Thoracic aorta (tissue), 2 donors: ENCODE results near the gene UBE2D2. TPM values are rescaled to one million over a fixed set of nuclear protein-coding genes. Genes with fewer than 3 reads are reported as not detected.

Experiments used
- ATAC-seq: fragments of 150-250 bp; one replicate; pipeline ENCODE4 v1.8.0; 2017; ENCODE audit warnings: low read depth; ENCODE audit not compliant: insufficient number of reproducible peaks, low FRiP score
- DNase-seq: peaks from one replicate; pipeline ENCODE4 v3.0.0-alpha.2; 2020; ENCODE audit warnings: low spot score
- H3K27ac ChIP-seq, 2 donors: fragments of 200-600 bp; sonication (generic); 1 replicate in 1 of 2; 2 replicates in 1 of 2; pipeline ENCODE4 v1.5.1; 2016; ENCODE audit warnings: mild to moderate bottlenecking in 2 of 2, moderate library complexity in 2 of 2
- H3K27me3 ChIP-seq: fragments of 200-600 bp; sonication (generic); replicated peaks from 2 replicates; pipeline ENCODE4 v1.6.0; 2016; ENCODE audit warnings: mild to moderate bottlenecking; ENCODE audit not compliant: insufficient read depth
- H3K36me3 ChIP-seq: fragments of 200-600 bp; sonication (generic); one replicate; pipeline ENCODE4 v1.5.1; 2016
- H3K4me1 ChIP-seq, 2 donors: fragments of 200-600 bp; sonication (generic); 1 replicate in 1 of 2; 2 replicates in 1 of 2; pipeline versions ENCODE4 v1.5.1 to v1.6.0; 2016; ENCODE audit warnings: low read depth in 2 of 2, mild to moderate bottlenecking in 1 of 2; ENCODE audit not compliant: control insufficient read depth in 1 of 2
- H3K4me3 ChIP-seq: fragments of 200-600 bp; sonication (generic); 2 replicates; pipeline ENCODE4 v1.5.1; 2016; ENCODE audit warnings: mild to moderate bottlenecking
- H3K9me3 ChIP-seq: fragments of 200-600 bp; sonication (generic); 2 replicates; pipeline ENCODE4 v1.5.1; 2016
- CTCF ChIP-seq: fragments of 200-600 bp; sonication (generic); IDR thresholded peaks from one replicate; pipeline ENCODE4 v1.5.1; 2019; ENCODE audit warnings: antibody characterized with exemption
- total RNA-seq, 2 donors: library from RNA; depleted of rRNA; stranded (reverse); fragments of >200 nt; gene quantifications; one replicate each; pipeline versions ENCODE4 v1.1.0 to v1.2.3, GENCODE V29; 2016

UBE2D2 gene
- total RNA-seq, 2 donors from 2014 or later: 51.9 to 66.7 TPM

GRCh38 chr5:139667730-139668063 is 106.6 kb downstream of the UBE2D2 start:
- Histone ChIP-seq H3K4me3 (peak overlapping the region; percentile 68), H3K36me3 (no peaks in the 10 kb centered on the region), H3K27me3 (no peaks in the 10 kb centered on the region), H3K9me3 (no peaks in the 10 kb centered on the region), H3K27ac (peak overlapping the region; percentile 90 to 99), H3K4me1 (peaks cover 61 to 94% of the 10 kb centered on the region in 2 donors)
- no peak for TF ChIP-seq CTCF
- DNase-seq: no peak
- no peak for ATAC-seq

- Histone ChIP-seq H3K36me3 (no peaks in the 10 kb centered on the region), H3K9me3 (no peaks in the 10 kb centered on the region), H3K4me3 (peak overlapping the region; percentile 68), H3K27ac (peak overlapping the region; percentile 90 to 99), H3K4me1 (peaks cover 61 to 94% of the 10 kb centered on the region in 2 donors), H3K27me3 (no peaks in the 10 kb centered on the region)
- ATAC-seq: no peak
- TF ChIP-seq CTCF: no peak
- DNase-seq: no peak
Measured at GRCh38 chr5:139668064-139668880, 107.1 kb downstream of the UBE2D2 start.

GRCh38 chr5:139668924-139669661 is 108.0 kb downstream of the UBE2D2 start:
- ATAC-seq: no peak
- Histone ChIP-seq H3K36me3 (no peaks in the 10 kb centered on the region), H3K4me3 (peak overlapping the region; percentile 68), H3K9me3 (no peaks in the 10 kb centered on the region), H3K27ac (peak overlapping the region; percentile 90 to 99), H3K27me3 (no peaks in the 10 kb centered on the region), H3K4me1 (peaks cover 66 to 93% of the 10 kb centered on the region in 2 donors)
- TF ChIP-seq CTCF: no peak
- DNase-seq: no peak

GRCh38 chr5:139669662-139670368 is 108.7 kb downstream of the UBE2D2 start:
- no peaks in the 10 kb centered on the region for H3K36me3 ChIP-seq
- peak overlapping the region; percentile 90 to 99 for H3K27ac ChIP-seq
- H3K27me3 ChIP-seq: no peaks in the 10 kb centered on the region
- ATAC-seq (no peak), DNase-seq (no peak)
- no peak for TF ChIP-seq CTCF
- H3K4me3 ChIP-seq: peak overlapping the region; percentile 68
- no peaks in the 10 kb centered on the region for H3K9me3 ChIP-seq
- H3K4me1 ChIP-seq: peaks cover 66 to 93% of the 10 kb centered on the region in 2 donors
